OCI-LY3 (cell line): ENCODE data around the gene MS4A2.

Experiments used
- EZH2phosphoT487 ChIP-seq: fragments of 200-600 bp; shearing (Covaris generic); IDR thresholded peaks from 2 replicates; pipeline ENCODE4 v1.6.1; 2018; ENCODE audit warnings: antibody characterized with exemption, mixed run types, low read depth
- TF ChIP-seq, protein P1 (sequence below): fragments of 200-600, 300-600 bp; sonication (generic); IDR thresholded peaks from 2 replicates; pipeline ENCODE4 v1.5.1; 2014; ENCODE audit warnings: antibody characterized with exemption, low read length, low read depth

DNA sequence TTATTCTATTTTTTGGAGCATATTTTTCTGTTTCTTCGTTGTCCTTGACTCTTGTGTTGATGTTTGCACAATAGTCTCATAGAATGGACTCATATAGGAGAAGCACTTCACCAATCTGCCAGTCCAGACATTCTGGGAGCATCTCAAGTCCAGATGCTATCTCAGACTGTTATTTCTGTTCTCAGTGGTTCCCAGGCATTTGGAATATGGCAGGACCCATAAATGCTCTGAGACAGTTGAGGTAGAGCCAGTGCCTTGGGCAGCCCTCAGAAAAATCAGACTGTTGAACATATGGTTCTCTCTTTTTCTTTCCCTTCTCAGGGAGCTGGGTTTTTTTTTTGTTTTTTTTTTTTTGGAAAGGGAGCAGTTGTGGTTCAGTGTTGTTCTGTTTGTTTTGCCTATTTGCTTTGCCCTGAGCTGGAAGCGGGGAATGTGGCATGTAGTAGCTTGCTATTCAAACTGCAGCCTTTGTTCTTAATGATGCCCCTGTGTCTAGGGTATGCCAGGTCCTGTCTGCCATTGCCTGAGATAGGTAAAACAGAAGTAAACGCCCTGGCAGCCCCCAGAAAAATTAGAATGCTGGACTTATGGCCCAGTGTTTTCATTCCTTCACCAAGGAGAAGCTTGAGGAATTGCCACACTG, 3.7 kb upstream of the MS4A2 start:
- TF ChIP-seq, protein P1, sequence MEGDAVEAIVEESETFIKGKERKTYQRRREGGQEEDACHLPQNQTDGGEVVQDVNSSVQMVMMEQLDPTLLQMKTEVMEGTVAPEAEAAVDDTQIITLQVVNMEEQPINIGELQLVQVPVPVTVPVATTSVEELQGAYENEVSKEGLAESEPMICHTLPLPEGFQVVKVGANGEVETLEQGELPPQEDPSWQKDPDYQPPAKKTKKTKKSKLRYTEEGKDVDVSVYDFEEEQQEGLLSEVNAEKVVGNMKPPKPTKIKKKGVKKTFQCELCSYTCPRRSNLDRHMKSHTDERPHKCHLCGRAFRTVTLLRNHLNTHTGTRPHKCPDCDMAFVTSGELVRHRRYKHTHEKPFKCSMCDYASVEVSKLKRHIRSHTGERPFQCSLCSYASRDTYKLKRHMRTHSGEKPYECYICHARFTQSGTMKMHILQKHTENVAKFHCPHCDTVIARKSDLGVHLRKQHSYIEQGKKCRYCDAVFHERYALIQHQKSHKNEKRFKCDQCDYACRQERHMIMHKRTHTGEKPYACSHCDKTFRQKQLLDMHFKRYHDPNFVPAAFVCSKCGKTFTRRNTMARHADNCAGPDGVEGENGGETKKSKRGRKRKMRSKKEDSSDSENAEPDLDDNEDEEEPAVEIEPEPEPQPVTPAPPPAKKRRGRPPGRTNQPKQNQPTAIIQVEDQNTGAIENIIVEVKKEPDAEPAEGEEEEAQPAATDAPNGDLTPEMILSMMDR = no peak
- TF ChIP-seq EZH2phosphoT487 = no peak
